Endodermal cell (in vitro differentiated cells): ENCODE results near the gene GABRB1. TPM values are rescaled to one million over a fixed set of nuclear protein-coding genes. Genes with fewer than 3 reads are reported as not detected.

Source experiments
- DNase-seq: peaks from one replicate; pipeline ENCODE4 v3.0.0-alpha.2; 2017
- H3K27ac ChIP-seq: 2 replicates; pipeline ENCODE4 v1.5.1; 2013; ENCODE audit warnings: mild to moderate bottlenecking, low read depth, low read length, moderate library complexity
- H3K27me3 ChIP-seq: 2 replicates; pipeline ENCODE4 v1.6.1; 2013; ENCODE audit warnings: mild to moderate bottlenecking, low read length, moderate library complexity; ENCODE audit not compliant: insufficient read depth, control insufficient read depth, poor library complexity, severe bottlenecking
- H3K36me3 ChIP-seq: 2 replicates; pipeline ENCODE4 v1.7.0; 2013; ENCODE audit warnings: mild to moderate bottlenecking, low read length, moderate library complexity; ENCODE audit not compliant: control insufficient read depth, insufficient read depth
- H3K4me1 ChIP-seq: one replicate; pipeline ENCODE4 v1.7.0; 2013; ENCODE audit warnings: low read length; ENCODE audit not compliant: control insufficient read depth, insufficient read depth
- H3K4me3 ChIP-seq: 2 replicates; pipeline ENCODE4 v1.5.1; 2013; ENCODE audit warnings: mild to moderate bottlenecking, low read length, moderate library complexity
- H3K9ac ChIP-seq: 2 replicates; pipeline ENCODE4 v1.6.1; 2013; ENCODE audit warnings: mild to moderate bottlenecking, low read length, moderate library complexity; ENCODE audit not compliant: poor library complexity, severe bottlenecking; ENCODE audit errors: extremely low read depth
- H3K9me3 ChIP-seq: 2 replicates; pipeline ENCODE4 v1.6.1; 2013; ENCODE audit warnings: mild to moderate bottlenecking, low read length, moderate library complexity; ENCODE audit not compliant: control insufficient read depth
- H3K27ac Mint-ChIP-seq: 2 replicates; pipeline ENCODE4 v1.8.0; 2020; ENCODE audit warnings: mixed read lengths
- H3K27me3 Mint-ChIP-seq: 2 replicates; pipeline ENCODE4 v1.8.0; 2021; ENCODE audit warnings: mild to moderate bottlenecking, mixed read lengths; ENCODE audit not compliant: insufficient read depth
- H3K36me3 Mint-ChIP-seq: 2 replicates; pipeline ENCODE4 v1.8.0; 2020; ENCODE audit warnings: low read depth, mixed read lengths
- H3K4me1 Mint-ChIP-seq: 2 replicates; pipeline ENCODE4 v1.8.0; 2020; ENCODE audit warnings: mixed read lengths
- H3K4me3 Mint-ChIP-seq: 2 replicates; pipeline ENCODE4 v1.8.0; 2020; ENCODE audit warnings: mild to moderate bottlenecking, moderate library complexity, mixed read lengths
- H3K9me3 Mint-ChIP-seq: 2 replicates; pipeline ENCODE4 v1.8.0; 2020; ENCODE audit warnings: mild to moderate bottlenecking, mixed read lengths
- CTCF ChIP-seq: fragments of 200-600 bp; sonication (generic); conservative IDR thresholded peaks from 2 replicates; pipeline ENCODE4 v1.5.0; 2021; ENCODE audit warnings: antibody characterized with exemption, mild to moderate bottlenecking
- WGBS, 2 experiments: methylation state at CpG; one replicate each; pipeline versions ENCODE4 v1.1.5 to v1.1.7; 2013; ENCODE audit warnings: missing lambda C conversion rate in 2 of 2, mixed read lengths in 1 of 2; ENCODE audit not compliant: insufficient coverage in 1 of 2, insufficient read length in 1 of 2; 5-methylcytosine and 5-hydroxymethylcytosine counted together
- total RNA-seq, 2 donors: library from RNA; stranded (reverse); fragmentation: NEBNext Ultra II Directional in 1 of 2; extraction: Animal tissue kit (Norgen Biotek cat#: 25700) in 1 of 2; gene quantifications; 2 replicates in 1 of 2; 3 replicates in 1 of 2; pipeline ENCODE4 v1.2.1, GENCODE V29; 2021

GABRB1 gene
- total RNA-seq, 2 donors from 2014 or later, result not detected

GRCh38 chr4:47463235-47463956 is 432.0 kb downstream of the GABRB1 start, which contains the start of gene COMMD8:
Gene COMMD8 (minus strand): TSS chr4:47463702. CDS start chr4:47463651, 51 bp downstream.
- 0 to 1% methylated on average over 17 to 51 of the region's 51 CpGs for WGBS, 2 experiments
- Histone ChIP-seq H3K9ac (peak within 1 kb of the TSS; percentile 69), H3K27me3 (no peaks in the 10 kb centered on the region), H3K4me1 (no peaks in the 10 kb centered on the region), H3K9me3 (no peaks in the 10 kb centered on the region), H3K36me3 (peaks cover 17% of the 10 kb centered on the region), H3K27ac (no peak within 1 kb of the TSS), H3K4me3 (peak within 1 kb of the TSS; percentile 99)
- H3K27me3 Mint-ChIP-seq, result no peaks in the 10 kb centered on the region
- H3K27ac Mint-ChIP-seq, result peak within 1 kb of the TSS; percentile 84
- H3K4me1 Mint-ChIP-seq, result peaks cover 12% of the 10 kb centered on the region
- H3K9me3 Mint-ChIP-seq, result no peaks in the 10 kb centered on the region
- H3K36me3 Mint-ChIP-seq, result peaks cover 12% of the 10 kb centered on the region
- peak within 1 kb of the TSS; percentile 85 for H3K4me3 Mint-ChIP-seq
- peak; percentile 99 for DNase-seq
- peak; percentile 54 for TF ChIP-seq CTCF

GRCh38 chr4:47465004-47465403 is 433.6 kb downstream of the GABRB1 start:
- Mint-ChIP-seq H3K9me3 (no peaks in the 10 kb centered on the region), H3K36me3 (no peaks in the 10 kb centered on the region), H3K4me1 (peaks cover 12% of the 10 kb centered on the region), H3K27ac (no peak overlapping the region), H3K27me3 (no peaks in the 10 kb centered on the region), H3K4me3 (no peak overlapping the region)
- TF ChIP-seq CTCF, result no peak
- Histone ChIP-seq H3K36me3 (peaks cover 1% of the 10 kb centered on the region), H3K27ac (no peak overlapping the region), H3K27me3 (no peaks in the 10 kb centered on the region), H3K9ac (no peak overlapping the region), H3K4me3 (no peak overlapping the region), H3K9me3 (no peaks in the 10 kb centered on the region), H3K4me1 (no peaks in the 10 kb centered on the region)
- no peak for DNase-seq
- WGBS, 2 experiments, result 81 to 91% methylated on average over 2 of the region's 2 CpGs

GRCh38 chr4:47466056-47466785 is 434.9 kb downstream of the GABRB1 start:
- Histone ChIP-seq H3K36me3 (no peaks in the 10 kb centered on the region), H3K9me3 (no peaks in the 10 kb centered on the region), H3K4me3 (no peak overlapping the region), H3K4me1 (no peaks in the 10 kb centered on the region), H3K9ac (no peak overlapping the region), H3K27ac (no peak overlapping the region), H3K27me3 (no peaks in the 10 kb centered on the region)
- no peak overlapping the region for H3K4me3 Mint-ChIP-seq
- no peak for TF ChIP-seq CTCF
- WGBS, 2 experiments, result 71% methylated on average over 2 of the region's 2 CpGs; no CpG with 5 or more reads in 1 of the 2 experiments
- peaks cover 12% of the 10 kb centered on the region for H3K4me1 Mint-ChIP-seq
- DNase-seq, result no peak
- no peaks in the 10 kb centered on the region for H3K36me3 Mint-ChIP-seq
- H3K27ac Mint-ChIP-seq, result no peak overlapping the region
- no peaks in the 10 kb centered on the region for H3K9me3 Mint-ChIP-seq
- no peaks in the 10 kb centered on the region for H3K27me3 Mint-ChIP-seq
